Ishikawa (cell line): ENCODE data around the gene MRTFA.

Experiments
- CEBPB ChIP-seq: IDR thresholded peaks from 2 replicates; pipeline ENCODE4 v1.6.1; 2012
- CREB1 ChIP-seq: IDR thresholded peaks from 2 replicates; pipeline ENCODE4 v1.6.1; 2012; ENCODE audit warnings: low read depth
- EGR1 ChIP-seq: IDR thresholded peaks from 2 replicates; pipeline ENCODE4 v1.6.1; 2012
- EP300 ChIP-seq: IDR thresholded peaks from 2 replicates; pipeline ENCODE4 v1.6.1; 2012; ENCODE audit warnings: borderline replicate concordance
- FOXM1 ChIP-seq: IDR thresholded peaks from 2 replicates; pipeline ENCODE4 v1.6.1; 2012; ENCODE audit warnings: low read depth, borderline replicate concordance
- MAX ChIP-seq: IDR thresholded peaks from 2 replicates; pipeline ENCODE4 v1.6.1; 2012
- REST ChIP-seq: IDR thresholded peaks from 2 replicates; pipeline ENCODE4 v1.6.1; 2012; ENCODE audit warnings: low read depth, mild to moderate bottlenecking
- TAF1 ChIP-seq: IDR thresholded peaks from 2 replicates; pipeline ENCODE4 v1.6.1; 2012; ENCODE audit warnings: low read depth, mild to moderate bottlenecking
- TCF12 ChIP-seq: IDR thresholded peaks from 2 replicates; pipeline ENCODE4 v1.6.1; 2012; ENCODE audit warnings: low read depth
- YY1 ChIP-seq: IDR thresholded peaks from 2 replicates; pipeline ENCODE4 v1.6.1; 2012; ENCODE audit warnings: low read depth
- ZBTB7A ChIP-seq: IDR thresholded peaks from 2 replicates; pipeline ENCODE4 v1.6.1; 2012; ENCODE audit warnings: low read depth
- TF ChIP-seq, protein P1 (sequence below): IDR thresholded peaks from 2 replicates; pipeline ENCODE4 v1.6.1; 2012

DNA sequence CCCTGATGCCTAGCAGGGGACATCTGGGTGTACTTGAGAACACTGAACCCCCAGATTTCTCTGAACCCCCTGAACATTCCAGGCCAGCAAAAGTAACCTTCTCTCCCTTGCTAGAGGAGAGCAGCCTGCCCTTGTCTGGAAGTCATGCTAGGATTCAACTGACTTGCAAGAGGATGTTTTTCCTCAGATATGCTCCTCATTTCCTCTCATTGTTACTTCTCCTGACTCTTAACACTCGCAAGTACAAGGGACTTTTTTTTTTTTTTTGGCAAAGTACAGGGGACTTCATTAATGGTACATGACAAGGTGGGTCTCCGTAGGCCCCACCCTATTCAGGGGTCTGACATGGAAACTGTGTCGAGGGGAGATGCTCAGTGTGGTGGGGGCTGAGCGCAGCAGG, 36.5 kb upstream of the MRTFA start:
- TF ChIP-seq TCF12 (no peak), REST (no peak), EGR1 (no peak), YY1 (no peak), TAF1 (no peak), CEBPB (no peak), CREB1 (no peak), MAX (no peak), FOXM1 (no peak), EP300 (no peak), ZBTB7A (no peak)
- TF ChIP-seq, protein P1, sequence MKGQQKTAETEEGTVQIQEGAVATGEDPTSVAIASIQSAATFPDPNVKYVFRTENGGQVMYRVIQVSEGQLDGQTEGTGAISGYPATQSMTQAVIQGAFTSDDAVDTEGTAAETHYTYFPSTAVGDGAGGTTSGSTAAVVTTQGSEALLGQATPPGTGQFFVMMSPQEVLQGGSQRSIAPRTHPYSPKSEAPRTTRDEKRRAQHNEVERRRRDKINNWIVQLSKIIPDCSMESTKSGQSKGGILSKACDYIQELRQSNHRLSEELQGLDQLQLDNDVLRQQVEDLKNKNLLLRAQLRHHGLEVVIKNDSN: no peak
